Stimulated activated CD4-positive, alpha-beta T cell treated with anti-CD3 and anti-CD28 coated beads, Interleukin-12 subunit alpha, Interleukin-12 subunit beta, amount 100 ng/mL, for 4 hours (primary cell): ENCODE data around the gene PANX2.
"Not testable (repeated sequence)": the region's sequence is repeated elsewhere in the genome, so short reads cannot be mapped to it uniquely, and the experiment has no call there.

Experiments
- DNase-seq: peaks from one replicate; pipeline ENCODE4 v3.0.0-alpha.2; 2020

Gene PANX2

GRCh38 chr22:50200461-50201190, 30.1 kb downstream of the PANX2 start, which contains the start of gene SELENOO:
Gene SELENOO (plus strand): TSS chr22:50201011. CDS start chr22:50201037, 26 bp downstream.
- DNase-seq: peak; percentile 92

GRCh38 chr22:50201191-50202129, 30.9 kb downstream of the PANX2 start:
- no peak for DNase-seq

- DNase-seq: no peak
These were observed 31.7 kb downstream of the PANX2 start for GRCh38 chr22:50202130-50202666.

GRCh38 chr22:50203288-50203687, 32.8 kb downstream of the PANX2 start:
- no peak for DNase-seq

GRCh38 chr22:50204571-50204970, 34.0 kb downstream of the PANX2 start:
- no peak for DNase-seq

- DNase-seq: not testable (repeated sequence)
These were observed 34.5 kb downstream of the PANX2 start for GRCh38 chr22:50204998-50205397.

GRCh38 chr22:50205781-50206569, 35.4 kb downstream of the PANX2 start:
- DNase-seq: no peak

- no peak for DNase-seq
These were observed 36.1 kb downstream of the PANX2 start for GRCh38 chr22:50206599-50206998.

- no peak for DNase-seq
These were observed 37.0 kb downstream of the PANX2 start for GRCh38 chr22:50207383-50208140.

GRCh38 chr22:50208430-50208938, 38.0 kb downstream of the PANX2 start:
- no peak for DNase-seq

- DNase-seq: no peak
These were observed 38.7 kb downstream of the PANX2 start for GRCh38 chr22:50208939-50209892.

GRCh38 chr22:50209893-50210292, 39.4 kb downstream of the PANX2 start:
- DNase-seq: peak; percentile 62

- DNase-seq: no peak
These were observed 40.0 kb downstream of the PANX2 start for GRCh38 chr22:50210378-50211139.

GRCh38 chr22:50211147-50211546, 40.6 kb downstream of the PANX2 start:
- DNase-seq: no peak

GRCh38 chr22:50213263-50213662, 42.7 kb downstream of the PANX2 start:
- no peak for DNase-seq

- no peak for DNase-seq
These were observed 44.9 kb downstream of the PANX2 start for GRCh38 chr22:50215297-50216054.

GRCh38 chr22:50216055-50216683, 45.6 kb downstream of the PANX2 start:
- DNase-seq: no peak
